NCI-H748 (cell line): ENCODE results near the gene SNTA1.
"Not testable (repeated sequence)": the region's sequence is repeated elsewhere in the genome, so short reads cannot be mapped to it uniquely, and the experiment has no call there.

Experiments
- DNase-seq: peaks from one replicate; lab custom pipeline; 2025; ENCODE audit not compliant: unreplicated experiment; lab: John Stamatoyannopoulos, UW

The SNTA1 gene

DNA sequence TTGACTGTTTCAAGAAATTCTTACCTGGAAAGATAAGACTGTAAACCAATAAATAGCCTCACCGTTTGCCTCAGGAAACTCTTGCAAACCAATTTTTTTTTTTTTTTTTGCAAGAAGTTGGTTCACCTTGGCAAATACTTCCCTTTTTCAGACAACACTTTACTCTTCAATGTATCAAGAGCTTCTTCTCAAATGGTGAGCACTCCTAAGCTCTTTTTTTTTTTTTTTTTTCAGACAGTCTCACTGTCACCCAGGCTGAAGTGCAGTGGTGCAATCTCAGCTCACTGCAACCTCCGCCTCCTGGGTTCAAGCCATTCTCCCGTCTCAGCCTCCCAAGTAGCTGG, 22.7 kb upstream of the SNTA1 start:
- DNase-seq = no peak

DNA sequence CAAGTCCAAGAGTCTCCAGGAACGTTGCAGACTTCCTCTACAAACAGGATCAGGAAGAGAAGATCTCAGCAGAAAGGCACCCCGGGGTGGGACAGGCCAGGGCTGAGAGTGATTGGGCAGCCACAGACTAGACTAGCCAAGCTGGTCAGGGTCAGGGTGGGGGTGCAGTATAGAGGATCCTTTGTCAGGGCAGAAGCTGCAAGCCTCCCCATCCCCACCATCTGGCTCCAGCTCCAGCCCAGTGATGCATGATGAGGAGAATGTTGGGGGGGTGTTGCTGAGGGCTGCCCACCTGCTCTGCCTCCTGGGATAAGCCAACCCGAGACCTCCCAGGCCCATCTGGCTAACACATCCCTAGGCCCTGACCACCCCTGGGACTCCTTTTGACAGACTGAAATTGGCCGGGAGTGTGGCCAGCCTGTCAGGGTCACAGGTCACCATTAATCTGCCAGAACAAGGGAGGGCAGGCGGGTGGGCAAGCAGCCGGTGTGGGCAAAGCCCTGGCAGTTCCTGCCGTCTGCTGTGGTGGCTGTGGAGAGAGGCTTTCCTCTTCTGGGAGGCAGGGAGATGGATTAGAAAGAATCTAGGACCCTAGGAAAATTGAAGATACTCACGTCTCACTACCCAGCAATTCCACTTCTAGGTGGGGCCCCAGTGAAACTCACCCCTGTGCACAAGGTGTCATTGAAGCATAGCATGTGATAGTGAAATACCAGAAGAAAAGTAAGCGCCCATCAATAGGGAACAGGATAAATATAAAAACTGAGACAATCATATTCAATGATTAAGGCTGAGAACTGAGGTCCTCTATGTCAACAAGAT, 22.1 kb upstream of the SNTA1 start:
- DNase-seq = no peak

DNA sequence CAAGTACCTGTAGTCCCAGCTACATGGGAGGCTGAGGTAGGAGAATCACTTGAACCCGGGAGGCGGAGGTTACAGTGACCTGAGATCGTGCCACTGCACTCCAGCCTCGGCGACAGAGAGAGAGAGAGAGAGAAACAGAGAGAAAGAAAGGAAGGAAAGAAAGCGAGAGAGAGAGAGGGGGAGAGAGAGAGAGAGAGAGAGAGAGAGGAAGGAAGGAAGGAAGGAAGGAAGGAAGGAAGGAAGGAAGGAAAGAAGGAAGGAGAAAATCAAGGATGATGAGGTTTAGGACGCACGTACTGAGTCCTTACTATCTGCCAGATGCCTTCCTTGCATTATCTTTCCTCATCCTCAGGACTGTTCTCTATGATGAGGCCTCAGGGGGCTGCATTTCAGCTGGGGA, 21.2 kb upstream of the SNTA1 start:
- not testable (repeated sequence) for DNase-seq

DNA sequence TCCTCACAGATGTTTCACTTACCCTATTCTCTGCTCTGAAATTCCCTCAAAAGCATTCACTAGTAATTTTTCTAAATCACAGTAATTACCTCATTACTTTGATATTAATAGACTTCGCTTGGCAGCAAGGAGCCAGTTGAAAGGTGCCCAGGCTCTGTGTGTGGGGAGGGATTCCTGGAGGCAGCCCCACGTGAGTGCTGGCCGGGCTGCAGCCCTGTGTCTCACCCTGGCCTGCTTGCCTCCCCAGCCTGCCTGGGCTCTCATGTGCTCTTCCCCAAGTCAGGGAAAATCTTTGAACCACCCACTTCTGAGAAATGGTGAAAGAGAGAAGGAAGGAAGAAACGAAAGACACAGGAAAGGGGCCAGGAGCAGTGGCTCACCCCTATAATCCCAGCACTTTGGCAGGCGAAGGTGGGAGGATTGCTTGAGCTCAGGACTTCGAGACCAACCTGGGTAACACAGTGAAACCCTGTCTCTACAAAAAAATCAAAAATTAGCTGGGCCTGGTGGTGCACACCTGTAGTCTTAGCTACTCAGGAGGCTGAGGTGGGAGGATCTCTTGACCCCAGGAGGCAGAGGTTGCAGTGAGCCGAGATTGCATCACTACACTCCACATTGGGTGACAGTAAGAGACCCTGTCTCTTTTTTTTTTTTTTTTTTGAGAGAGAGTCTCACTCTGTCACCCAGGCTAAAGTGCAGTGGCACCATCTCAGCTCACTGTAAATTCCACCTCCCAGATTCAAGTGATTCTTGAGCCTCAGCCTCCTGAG, 20.0 kb upstream of the SNTA1 start:
- no peak for DNase-seq

DNA sequence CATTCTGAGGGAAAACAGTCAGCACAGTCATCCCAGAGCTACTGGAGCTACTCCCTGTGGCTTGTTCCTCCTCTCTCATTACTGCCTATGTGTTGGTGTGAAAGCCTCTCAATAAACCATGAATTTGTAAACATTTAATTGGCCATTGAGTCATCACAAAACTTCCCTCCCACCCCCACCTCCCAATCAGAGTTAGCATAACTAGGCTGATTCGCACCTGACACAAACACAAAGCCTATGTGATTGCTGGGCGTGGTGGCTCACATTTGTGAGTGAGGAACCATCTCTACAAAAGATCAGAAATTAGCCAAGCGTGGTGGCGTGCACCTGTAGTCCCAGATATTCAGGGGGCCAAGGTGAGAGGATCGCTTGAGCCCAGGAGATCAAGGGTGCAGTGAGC, 17.1 kb upstream of the SNTA1 start:
- DNase-seq = peak; percentile 82

DNA sequence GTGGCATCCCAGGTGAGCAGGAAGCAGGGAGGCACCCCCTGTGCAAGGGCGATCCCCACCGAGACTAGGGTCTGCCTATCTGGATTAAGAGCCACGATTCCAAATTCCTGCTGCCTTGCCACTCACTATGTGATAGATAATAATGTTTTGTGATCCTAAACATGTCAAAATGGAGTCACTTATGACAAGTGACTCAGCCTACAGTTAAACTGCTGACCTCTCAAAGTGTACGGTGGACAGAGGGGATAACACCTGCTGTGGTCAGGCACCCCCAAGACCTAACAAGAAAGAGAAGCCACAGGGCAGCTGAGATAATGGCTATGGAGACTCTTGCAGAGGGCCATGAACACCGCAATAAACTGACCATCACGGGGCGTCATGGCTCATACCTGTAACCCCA, 16.0 kb upstream of the SNTA1 start:
- DNase-seq = no peak

GRCh38 chr20:33456916-33457642, 13.5 kb upstream of the SNTA1 start:
- peak; percentile 82 for DNase-seq

DNA sequence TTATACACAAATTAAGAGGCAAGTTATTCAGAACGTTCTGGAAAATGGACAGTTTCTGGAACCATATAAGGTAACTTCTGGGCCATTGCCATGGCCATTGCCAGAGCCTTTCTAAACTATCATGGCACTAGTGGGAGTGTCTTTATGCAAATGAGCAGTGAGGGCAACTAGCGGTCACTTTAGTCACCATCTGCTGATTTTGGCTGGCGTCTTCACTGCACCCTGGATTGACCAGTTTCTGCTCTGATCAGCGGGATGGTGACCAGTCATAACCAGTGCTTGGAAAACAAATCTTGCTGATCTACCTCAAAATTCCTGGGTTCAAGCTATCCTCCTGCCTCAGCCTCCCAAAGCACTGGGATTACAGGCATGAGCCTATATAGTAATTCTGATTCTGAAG, 7.3 kb upstream of the SNTA1 start:
- DNase-seq = no peak

- DNase-seq = no peak
These were observed 2.5 kb upstream of the SNTA1 start for GRCh38 chr20:33445881-33446625.

DNA sequence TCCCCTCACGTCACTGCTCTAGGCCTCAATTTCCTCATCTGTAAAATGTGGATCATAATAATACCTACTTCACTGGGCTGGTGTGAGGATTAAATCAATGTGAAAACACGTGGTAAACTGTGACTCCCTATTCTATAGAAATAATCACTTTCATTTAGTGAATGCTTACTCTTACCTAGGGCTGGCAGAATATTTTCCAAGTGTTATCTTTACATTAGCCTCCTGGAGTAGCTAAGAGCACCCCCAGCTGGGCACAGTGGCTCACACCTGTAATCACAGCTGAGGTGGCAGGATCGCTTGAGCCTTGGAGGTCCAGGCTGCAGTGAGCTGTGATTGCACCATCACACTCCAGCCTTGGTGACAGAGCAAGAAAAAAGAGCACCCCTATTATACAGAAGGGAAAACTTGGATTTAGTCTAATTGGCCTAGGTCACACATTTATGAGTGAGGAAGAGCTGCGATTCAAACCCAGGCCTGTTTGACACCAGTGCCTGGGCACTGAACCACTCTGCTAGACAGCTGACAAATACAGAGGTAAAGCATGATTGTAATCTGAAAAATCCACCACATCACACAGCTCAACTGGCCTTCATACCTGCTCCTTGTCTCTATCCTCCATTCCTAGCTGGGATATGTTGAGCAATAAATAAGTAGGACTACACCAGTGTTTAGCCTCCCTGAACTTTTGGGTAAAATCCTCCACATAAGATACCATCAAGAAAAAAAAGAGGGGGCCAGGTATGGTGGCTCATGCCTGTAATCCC, 1.4 kb upstream of the SNTA1 start:
- DNase-seq = peak; percentile 26

- DNase-seq = peak; percentile 68
These were observed 504 bp downstream of the SNTA1 start for GRCh38 chr20:33443006-33443511.

GRCh38 chr20:33442136-33443005, 1.2 kb downstream of the SNTA1 start:
- no peak for DNase-seq

DNA sequence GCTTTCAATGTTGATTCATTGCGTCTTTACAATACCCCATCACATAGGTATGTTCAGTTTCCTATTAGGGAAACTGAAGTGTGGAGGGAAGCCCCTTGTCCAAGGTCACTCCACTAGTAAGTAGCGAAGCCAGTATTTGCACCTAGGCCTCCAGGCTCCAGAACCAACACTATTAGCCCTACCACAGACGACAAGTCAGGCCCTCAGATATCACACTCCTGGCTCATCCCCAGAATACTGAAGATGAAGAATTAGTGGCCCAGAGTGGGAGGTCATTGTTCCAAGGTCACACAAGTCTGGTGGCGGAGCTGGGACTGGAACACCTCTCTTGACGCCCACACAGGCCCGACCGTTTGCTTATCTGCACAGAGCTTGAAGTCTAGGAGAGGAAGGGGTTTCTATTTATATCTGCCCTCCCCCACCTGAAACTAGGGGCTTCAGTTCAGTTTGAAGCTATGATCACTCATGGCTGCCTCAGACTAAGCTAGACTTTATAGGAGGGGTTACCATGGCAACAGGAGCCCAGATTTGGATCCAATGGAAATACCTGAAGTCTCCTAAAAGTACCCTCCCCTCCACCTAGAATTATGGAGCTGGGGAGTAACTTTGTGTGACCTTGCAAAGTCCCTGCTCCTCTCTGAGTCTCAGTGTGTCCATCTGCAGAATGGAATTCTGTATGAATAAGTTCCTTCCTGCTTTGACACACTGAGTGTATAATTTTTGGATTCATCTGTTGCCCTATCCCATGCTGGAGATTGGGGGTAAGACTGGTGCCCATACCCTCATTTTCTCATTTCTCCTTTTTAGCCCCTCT, 2.2 kb downstream of the SNTA1 start:
- DNase-seq = peak; percentile 28

- not testable (repeated sequence) for DNase-seq
These were observed 3.0 kb downstream of the SNTA1 start for GRCh38 chr20:33440562-33440961.

GRCh38 chr20:33438481-33438880, 5.1 kb downstream of the SNTA1 start:
- DNase-seq = no peak

DNA sequence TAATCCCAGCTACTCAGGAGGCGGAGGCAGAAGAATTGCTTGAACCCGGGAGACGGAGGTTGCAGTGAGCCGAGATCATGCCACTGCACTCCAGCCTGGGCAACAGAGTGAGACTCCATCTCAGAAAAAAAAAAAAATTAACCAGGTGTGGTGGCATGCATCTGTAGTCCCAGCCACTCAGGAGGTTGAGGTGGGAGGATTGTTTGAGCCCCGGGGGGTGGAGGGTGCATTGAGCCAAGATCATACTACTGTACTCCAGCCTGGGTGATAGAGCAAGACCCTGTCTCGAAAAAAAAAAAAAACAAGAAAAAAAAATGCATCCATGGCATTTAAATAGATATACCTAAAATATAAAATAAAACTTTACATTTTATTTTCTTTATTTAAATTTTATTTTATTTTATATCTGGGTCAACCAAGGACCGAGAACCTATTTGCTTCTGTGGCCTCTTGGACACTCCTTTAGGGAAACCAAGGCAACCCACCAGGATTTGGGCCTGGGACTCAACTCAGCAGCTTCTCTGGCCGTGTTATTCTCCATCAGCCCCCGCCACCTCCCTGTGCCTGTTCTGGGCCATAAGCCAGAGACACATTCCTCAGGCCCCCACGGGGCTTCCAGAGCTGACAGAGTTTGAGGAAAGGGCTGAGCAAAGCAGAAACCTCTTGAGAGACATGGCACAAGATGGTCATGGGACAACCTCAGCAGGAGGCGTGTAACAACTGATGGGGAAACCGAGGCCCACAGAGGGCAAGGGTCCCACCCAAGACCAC, 6.2 kb downstream of the SNTA1 start:
- DNase-seq = no peak

GRCh38 chr20:33434434-33434833, 9.1 kb downstream of the SNTA1 start:
- DNase-seq = no peak
